Measurements from ENCODE around the gene FANCE.

Gene FANCE

GRCh38 chr6:35449287-35449881, 2.8 kb upstream of the FANCE start:
- in situ Hi-C loops (cut with MboI; ENCODE audit: low pct_unique_long_range_greater_than_20kb, low sequenced_read_pairs, unreplicated experiment) = loop anchor here (10.0 kb wide), 1 partner anchor 105 kb away; the partner anchor contains the start of gene PPARD
- DNase-seq (ENCODE audit: low spot score) = peak; percentile 91
- TF ChIP-seq CTCF (IDR thresholded peaks at IDR 0.05; ENCODE audit: extremely low read depth, insufficient read depth, missing control alignments) = peak; percentile 52

GRCh38 chr6:35451354-35452182, 570 bp upstream of the FANCE start:
- in situ Hi-C loops (cut with MboI; ENCODE audit: low pct_unique_long_range_greater_than_20kb, low sequenced_read_pairs, unreplicated experiment) = loop anchor here (10.0 kb wide), 1 partner anchor 127 kb away; no protein-coding TSS in a partner anchor
- DNase-seq (ENCODE audit: low spot score) = no peak
- TF ChIP-seq CTCF (IDR thresholded peaks at IDR 0.05; ENCODE audit: extremely low read depth, insufficient read depth, missing control alignments) = no peak

- TF ChIP-seq CTCF (IDR thresholded peaks at IDR 0.05; ENCODE audit: extremely low read depth, insufficient read depth, missing control alignments) = no peak
- in situ Hi-C loops (cut with MboI; ENCODE audit: low pct_unique_long_range_greater_than_20kb, low sequenced_read_pairs, unreplicated experiment) = loop anchor here (10.0 kb wide), 1 partner anchor 128 kb away; no protein-coding TSS in a partner anchor
- no peak for DNase-seq (ENCODE audit: low spot score)
Measured at GRCh38 chr6:35453236-35453635, 1.1 kb downstream of the FANCE start.

- TF ChIP-seq CTCF (IDR thresholded peaks at IDR 0.05; ENCODE audit: extremely low read depth, insufficient read depth, missing control alignments) = no peak
- in situ Hi-C loops (cut with MboI; ENCODE audit: low pct_unique_long_range_greater_than_20kb, low sequenced_read_pairs, unreplicated experiment) = loop anchor here (10.0 kb wide), 1 partner anchor 130 kb away; no protein-coding TSS in a partner anchor
- no peak for DNase-seq (ENCODE audit: low spot score)
Measured at GRCh38 chr6:35454391-35455110, 2.4 kb downstream of the FANCE start.

- DNase-seq (ENCODE audit: low spot score) = no peak
- no peak for TF ChIP-seq CTCF (IDR thresholded peaks at IDR 0.05; ENCODE audit: extremely low read depth, insufficient read depth, missing control alignments)
- in situ Hi-C loops (cut with MboI; ENCODE audit: low pct_unique_long_range_greater_than_20kb, low sequenced_read_pairs, unreplicated experiment) = loop anchor here (10.0 kb wide), 1 partner anchor 133 kb away; no protein-coding TSS in a partner anchor
Measured at GRCh38 chr6:35457907-35458306, 5.8 kb downstream of the FANCE start.

- TF ChIP-seq CTCF (IDR thresholded peaks at IDR 0.05; ENCODE audit: extremely low read depth, insufficient read depth, missing control alignments) = no peak
- in situ Hi-C loops (cut with MboI; ENCODE audit: low pct_unique_long_range_greater_than_20kb, low sequenced_read_pairs, unreplicated experiment) = no loop called here
- DNase-seq (ENCODE audit: low spot score) = no peak
Measured at GRCh38 chr6:35461270-35461669, 9.1 kb downstream of the FANCE start.
